ENCODE data around the gene ANGPTL8.

The ANGPTL8 gene

DNA sequence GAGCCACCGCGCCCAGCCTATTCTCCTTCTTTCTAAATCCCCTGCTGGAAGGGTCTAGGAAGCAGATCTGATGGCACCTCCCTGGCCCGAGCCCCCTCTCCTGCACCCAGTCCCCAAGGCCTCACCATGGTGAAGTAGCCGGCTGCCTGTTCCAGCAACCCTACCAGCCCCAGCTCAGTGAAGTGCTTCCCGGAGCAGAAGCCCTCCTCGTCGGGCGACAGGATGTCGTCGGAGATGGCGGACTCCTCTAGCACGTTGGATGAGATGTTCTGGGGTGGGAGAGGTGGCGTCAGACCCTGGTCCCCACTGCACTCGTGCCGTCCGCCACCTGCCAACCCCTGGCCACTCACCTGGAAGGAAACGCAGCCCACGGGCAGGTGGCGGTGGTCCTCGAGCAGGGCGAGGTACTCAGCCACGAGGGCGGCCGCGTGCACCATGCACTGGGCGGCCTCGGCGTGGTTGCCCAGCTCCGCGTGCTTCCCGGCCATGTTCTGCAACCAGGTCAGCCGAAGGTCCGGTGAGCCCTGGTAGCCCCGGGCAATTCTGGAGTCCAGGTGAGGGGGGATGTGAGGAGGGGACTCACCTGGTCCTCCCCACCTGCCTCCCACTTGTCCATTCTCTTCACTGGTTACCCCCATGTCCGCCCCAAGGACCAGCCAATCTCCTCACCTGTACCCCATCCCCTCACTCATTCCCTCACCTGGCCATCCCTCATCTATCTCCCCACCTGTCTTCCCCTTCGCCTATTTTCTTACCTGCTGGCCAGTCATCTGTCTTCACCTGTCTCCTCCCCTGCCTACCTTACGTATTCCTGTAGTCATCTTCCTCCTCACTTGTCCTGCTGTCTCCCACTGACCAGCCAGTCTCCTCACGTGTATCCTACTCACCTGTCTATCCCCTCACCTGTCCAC lies 30.6 kb upstream of the ANGPTL8 start:
- POLR2A ChIA-PET = interaction anchor here (0.7 to 1.3 kb wide), 2 partner anchors 70 to 274 kb away, joined by 3 to 7 read pairs; no protein-coding TSS in a partner anchor
- no peak for DNase-seq (ENCODE audit: low read depth, low spot score)
- TF ChIP-seq, protein P1, sequence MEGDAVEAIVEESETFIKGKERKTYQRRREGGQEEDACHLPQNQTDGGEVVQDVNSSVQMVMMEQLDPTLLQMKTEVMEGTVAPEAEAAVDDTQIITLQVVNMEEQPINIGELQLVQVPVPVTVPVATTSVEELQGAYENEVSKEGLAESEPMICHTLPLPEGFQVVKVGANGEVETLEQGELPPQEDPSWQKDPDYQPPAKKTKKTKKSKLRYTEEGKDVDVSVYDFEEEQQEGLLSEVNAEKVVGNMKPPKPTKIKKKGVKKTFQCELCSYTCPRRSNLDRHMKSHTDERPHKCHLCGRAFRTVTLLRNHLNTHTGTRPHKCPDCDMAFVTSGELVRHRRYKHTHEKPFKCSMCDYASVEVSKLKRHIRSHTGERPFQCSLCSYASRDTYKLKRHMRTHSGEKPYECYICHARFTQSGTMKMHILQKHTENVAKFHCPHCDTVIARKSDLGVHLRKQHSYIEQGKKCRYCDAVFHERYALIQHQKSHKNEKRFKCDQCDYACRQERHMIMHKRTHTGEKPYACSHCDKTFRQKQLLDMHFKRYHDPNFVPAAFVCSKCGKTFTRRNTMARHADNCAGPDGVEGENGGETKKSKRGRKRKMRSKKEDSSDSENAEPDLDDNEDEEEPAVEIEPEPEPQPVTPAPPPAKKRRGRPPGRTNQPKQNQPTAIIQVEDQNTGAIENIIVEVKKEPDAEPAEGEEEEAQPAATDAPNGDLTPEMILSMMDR (IDR thresholded peaks at IDR 0.05; ENCODE audit: insufficient read depth, low read length, missing control alignments) = no peak
- no peak overlapping the region for H3K4me3 ChIP-seq (ENCODE audit: low read depth, low read length)
- CTCF ChIA-PET = interaction anchor here (2.1 to 6.2 kb wide), 4 partner anchors 70 to 173 kb away, joined by 13 to 119 read pairs (median 50); no protein-coding TSS in a partner anchor

DNA sequence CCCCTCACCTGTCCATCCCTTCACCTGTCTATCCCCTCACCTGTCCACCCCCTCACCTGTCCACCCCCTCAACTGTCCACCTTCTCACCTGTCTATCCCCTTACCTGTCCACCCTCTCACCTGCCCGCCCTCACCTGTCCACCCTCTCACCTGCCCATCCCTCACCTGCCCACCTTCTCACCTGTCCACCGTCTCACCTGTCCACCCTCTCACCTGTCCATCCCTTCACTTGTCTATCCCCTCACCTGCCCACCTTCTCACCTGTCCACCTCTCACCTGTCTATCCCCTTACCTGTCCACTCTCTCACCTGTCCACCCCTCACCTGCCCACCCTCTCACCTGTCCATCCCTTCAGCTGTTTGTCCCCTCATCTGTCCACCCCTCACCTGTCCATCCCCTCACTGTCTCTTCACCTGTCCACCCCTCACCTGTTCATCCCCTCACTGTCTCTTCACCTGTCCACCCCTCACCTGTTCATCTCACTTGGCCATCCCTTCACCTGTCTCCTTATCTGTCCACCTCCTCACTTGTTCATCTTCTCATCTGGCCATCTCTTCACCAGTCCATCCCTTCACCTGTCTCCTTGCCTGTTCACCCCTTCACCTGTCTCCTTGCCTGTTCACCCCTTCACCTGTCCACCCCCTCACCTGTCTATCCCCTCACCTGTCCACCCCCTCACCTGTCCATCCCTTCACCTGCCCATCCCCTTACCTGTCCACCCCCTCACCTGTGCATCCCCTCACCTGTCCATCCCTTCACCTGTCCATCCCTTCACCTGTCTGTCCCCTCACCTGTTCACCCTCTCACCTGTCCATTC lies 29.4 kb upstream of the ANGPTL8 start:
- DNase-seq (ENCODE audit: low read depth, low spot score) = no peak
- TF ChIP-seq, protein P1 (IDR thresholded peaks at IDR 0.05; ENCODE audit: insufficient read depth, low read length, missing control alignments) = no peak
- no peak overlapping the region for H3K4me3 ChIP-seq (ENCODE audit: low read depth, low read length)
- CTCF ChIA-PET = no interaction called here
- POLR2A ChIA-PET = no interaction called here

DNA sequence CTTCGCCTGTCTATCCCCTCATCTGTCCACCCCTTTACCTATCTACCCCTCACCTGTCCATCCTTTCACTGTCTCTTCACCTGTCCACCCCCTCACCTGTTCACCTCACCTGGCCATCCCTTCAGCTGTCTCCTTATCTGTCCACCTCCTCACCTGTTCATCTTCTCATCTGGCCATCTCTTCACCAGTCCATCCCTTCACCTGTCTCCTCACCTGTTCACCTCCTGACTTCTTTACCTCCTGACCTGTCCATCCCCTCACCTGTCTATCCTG lies 28.8 kb upstream of the ANGPTL8 start:
- TF ChIP-seq, protein P1 (IDR thresholded peaks at IDR 0.05; ENCODE audit: insufficient read depth, low read length, missing control alignments) = no peak
- H3K4me3 ChIP-seq (ENCODE audit: low read depth, low read length) = no peak overlapping the region
- DNase-seq (ENCODE audit: low read depth, low spot score) = no peak
- CTCF ChIA-PET = no interaction called here
- POLR2A ChIA-PET = no interaction called here

DNA sequence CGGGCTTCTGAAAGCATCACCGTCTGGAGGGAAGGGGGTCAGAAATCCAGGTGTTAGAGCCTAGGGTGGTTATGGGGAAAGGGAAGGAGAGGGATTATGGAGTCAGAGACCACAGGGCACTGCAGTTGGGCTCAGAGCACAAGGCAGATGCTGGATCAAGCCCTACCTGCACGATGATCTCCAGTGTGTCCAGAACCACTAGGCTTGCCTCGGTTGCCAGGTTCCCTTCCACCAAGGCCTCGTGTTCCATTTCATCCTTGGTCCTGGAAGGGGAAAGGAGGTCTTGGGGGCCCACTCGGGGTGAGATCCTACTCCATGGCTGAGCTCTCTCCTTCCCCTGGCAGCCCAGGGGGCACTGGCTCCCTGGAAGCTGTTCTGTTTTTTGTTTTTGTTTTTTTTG lies 25.0 kb upstream of the ANGPTL8 start:
- TF ChIP-seq, protein P1 (IDR thresholded peaks at IDR 0.05; ENCODE audit: insufficient read depth, low read length, missing control alignments) = no peak
- DNase-seq (ENCODE audit: low read depth, low spot score) = no peak
- POLR2A ChIA-PET = no interaction called here
- CTCF ChIA-PET = interaction anchor here (0.6 to 1.1 kb wide), 2 partner anchors 15 to 75 kb away, joined by 3 read pairs; no protein-coding TSS in a partner anchor
- H3K4me3 ChIP-seq (ENCODE audit: low read depth, low read length) = no peak overlapping the region

DNA sequence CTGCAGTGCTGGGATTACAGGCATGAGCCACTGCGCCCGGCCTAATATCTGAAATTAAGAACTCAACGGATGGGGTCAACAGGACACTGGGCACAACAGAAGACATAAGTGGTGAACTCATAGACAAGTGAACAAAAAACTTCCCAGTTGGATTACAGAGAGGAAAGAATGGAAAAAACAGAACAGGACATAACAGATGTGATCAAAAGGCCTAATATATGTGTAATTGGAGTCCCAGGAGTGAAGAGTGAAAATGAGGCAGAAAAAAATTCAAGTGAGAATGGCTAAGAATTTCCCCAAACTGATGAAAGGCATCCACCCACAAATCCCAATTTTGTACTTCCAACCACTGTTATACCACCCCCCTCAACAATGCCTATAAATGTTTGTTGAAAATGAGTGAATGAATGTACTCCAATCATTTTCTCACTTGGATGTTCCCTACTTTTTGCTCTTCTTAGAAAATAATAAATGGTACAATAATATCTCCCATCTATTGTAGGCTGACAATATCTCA lies 18.3 kb upstream of the ANGPTL8 start:
- POLR2A ChIA-PET = no interaction called here
- CTCF ChIA-PET = no interaction called here
- no peak for DNase-seq (ENCODE audit: low read depth, low spot score)
- TF ChIP-seq, protein P1 (IDR thresholded peaks at IDR 0.05; ENCODE audit: insufficient read depth, low read length, missing control alignments) = no peak
- H3K4me3 ChIP-seq (ENCODE audit: low read depth, low read length) = no peak overlapping the region

DNA sequence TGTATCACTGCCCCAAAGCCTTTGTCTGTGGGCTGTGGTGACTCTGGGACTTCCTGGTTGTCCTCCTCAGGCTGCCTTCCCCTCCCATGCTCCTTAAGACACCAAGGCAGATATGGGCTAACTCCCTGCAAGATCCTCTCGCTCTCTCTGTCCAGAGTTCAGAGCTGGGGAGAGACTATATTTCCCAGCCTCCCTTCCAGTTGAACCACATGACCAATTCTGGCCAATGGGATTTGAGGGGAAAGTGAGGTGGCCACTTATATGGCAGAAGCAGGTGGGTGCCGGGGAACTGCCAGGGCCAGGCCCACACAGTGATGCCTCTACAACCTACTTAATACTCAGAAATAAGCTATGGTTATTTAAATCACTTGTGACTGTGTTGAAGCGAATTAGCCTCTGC lies 16.2 kb upstream of the ANGPTL8 start:
- ChIA-PET CTCF (interaction anchor here (1.1 to 2.0 kb wide), 3 partner anchors 17 to 97 kb away, joined by 3 to 5 read pairs (median 3); partner anchors contain the start of gene ANGPTL8), POLR2A (no interaction called here)
- no peak for DNase-seq (ENCODE audit: low read depth, low spot score)
- no peak overlapping the region for H3K4me3 ChIP-seq (ENCODE audit: low read depth, low read length)
- TF ChIP-seq, protein P1 (IDR thresholded peaks at IDR 0.05; ENCODE audit: insufficient read depth, low read length, missing control alignments) = no peak
